SK-N-SH (cell line): ENCODE results near the gene ZNF689.

Source experiments
- TAF1 ChIP-seq: IDR thresholded peaks from 2 replicates; pipeline ENCODE4 v1.6.1; 2012; ENCODE audit warnings: low read depth, mild to moderate bottlenecking, low read length, moderate library complexity, borderline replicate concordance
- TF ChIP-seq, protein P1 (sequence below): IDR thresholded peaks from 2 replicates; pipeline ENCODE4 v1.6.1; 2012; ENCODE audit warnings: mild to moderate bottlenecking, low read depth, low read length, moderate library complexity

DNA sequence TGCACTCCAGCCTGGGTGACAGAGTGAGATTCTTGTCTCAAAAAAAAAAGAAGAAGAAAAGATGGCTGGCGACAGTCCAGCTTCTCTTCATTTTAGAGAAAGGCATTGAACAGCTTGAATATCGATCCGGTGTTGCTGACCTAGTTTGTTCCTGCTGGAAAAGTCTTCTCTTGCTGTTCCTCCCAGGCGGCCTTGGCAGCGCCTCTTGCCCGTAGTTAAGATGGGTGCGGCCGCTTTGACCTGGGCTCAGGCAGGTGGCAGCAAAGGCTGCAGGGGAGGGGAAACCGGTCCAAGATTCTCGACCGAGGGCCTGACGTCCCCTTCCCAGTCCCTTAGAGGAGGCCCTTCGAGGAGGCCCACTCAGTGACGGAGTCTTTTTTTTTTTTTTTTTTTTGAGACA is 48.2 kb downstream of the ZNF689 start:
- no peak for TF ChIP-seq TAF1
- TF ChIP-seq, protein P1, sequence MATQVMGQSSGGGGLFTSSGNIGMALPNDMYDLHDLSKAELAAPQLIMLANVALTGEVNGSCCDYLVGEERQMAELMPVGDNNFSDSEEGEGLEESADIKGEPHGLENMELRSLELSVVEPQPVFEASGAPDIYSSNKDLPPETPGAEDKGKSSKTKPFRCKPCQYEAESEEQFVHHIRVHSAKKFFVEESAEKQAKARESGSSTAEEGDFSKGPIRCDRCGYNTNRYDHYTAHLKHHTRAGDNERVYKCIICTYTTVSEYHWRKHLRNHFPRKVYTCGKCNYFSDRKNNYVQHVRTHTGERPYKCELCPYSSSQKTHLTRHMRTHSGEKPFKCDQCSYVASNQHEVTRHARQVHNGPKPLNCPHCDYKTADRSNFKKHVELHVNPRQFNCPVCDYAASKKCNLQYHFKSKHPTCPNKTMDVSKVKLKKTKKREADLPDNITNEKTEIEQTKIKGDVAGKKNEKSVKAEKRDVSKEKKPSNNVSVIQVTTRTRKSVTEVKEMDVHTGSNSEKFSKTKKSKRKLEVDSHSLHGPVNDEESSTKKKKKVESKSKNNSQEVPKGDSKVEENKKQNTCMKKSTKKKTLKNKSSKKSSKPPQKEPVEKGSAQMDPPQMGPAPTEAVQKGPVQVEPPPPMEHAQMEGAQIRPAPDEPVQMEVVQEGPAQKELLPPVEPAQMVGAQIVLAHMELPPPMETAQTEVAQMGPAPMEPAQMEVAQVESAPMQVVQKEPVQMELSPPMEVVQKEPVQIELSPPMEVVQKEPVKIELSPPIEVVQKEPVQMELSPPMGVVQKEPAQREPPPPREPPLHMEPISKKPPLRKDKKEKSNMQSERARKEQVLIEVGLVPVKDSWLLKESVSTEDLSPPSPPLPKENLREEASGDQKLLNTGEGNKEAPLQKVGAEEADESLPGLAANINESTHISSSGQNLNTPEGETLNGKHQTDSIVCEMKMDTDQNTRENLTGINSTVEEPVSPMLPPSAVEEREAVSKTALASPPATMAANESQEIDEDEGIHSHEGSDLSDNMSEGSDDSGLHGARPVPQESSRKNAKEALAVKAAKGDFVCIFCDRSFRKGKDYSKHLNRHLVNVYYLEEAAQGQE, result no peak
